Chondrocyte (in vitro differentiated cells): Measurements from ENCODE around the gene GABRB3. TPM values are rescaled to one million over a fixed set of nuclear protein-coding genes. Genes with fewer than 3 reads are reported as not detected.

Experiments used
- DNase-seq: peaks from one replicate; pipeline ENCODE4 v3.0.0; 2021; ENCODE audit warnings: mixed read lengths, low spot score
- H3K27ac Mint-ChIP-seq: one replicate; pipeline ENCODE4 v1.8.0; 2021; ENCODE audit warnings: mild to moderate bottlenecking, moderate library complexity, mixed read lengths; ENCODE audit not compliant: unreplicated experiment
- H3K27me3 Mint-ChIP-seq: 2 replicates; pipeline ENCODE4 v1.8.0; 2021; ENCODE audit warnings: low read depth, mixed read lengths
- H3K36me3 Mint-ChIP-seq: 2 replicates; pipeline ENCODE4 v1.8.0; 2021; ENCODE audit warnings: low read depth, mixed read lengths
- H3K4me1 Mint-ChIP-seq: 2 replicates; pipeline ENCODE4 v1.8.0; 2021; ENCODE audit warnings: low read depth, mild to moderate bottlenecking, mixed read lengths
- H3K4me3 Mint-ChIP-seq: one replicate; pipeline ENCODE4 v1.8.0; 2021; ENCODE audit warnings: mild to moderate bottlenecking, moderate library complexity, mixed read lengths; ENCODE audit not compliant: unreplicated experiment
- H3K9me3 Mint-ChIP-seq: 2 replicates; pipeline ENCODE4 v1.8.0; 2021; ENCODE audit warnings: low read depth, mixed read lengths
- total RNA-seq: library from RNA; stranded (reverse); gene quantifications from 3 replicates; pipeline ENCODE4 v1.2.1, GENCODE V29; 2021
- TF ChIP-seq, protein P1 (sequence below): fragments of 200-600 bp; sonication (generic); IDR thresholded peaks from 2 replicates; pipeline ENCODE4 v1.5.0; 2021; ENCODE audit warnings: antibody characterized with exemption, mild to moderate bottlenecking, moderate library complexity

Gene GABRB3
- total RNA-seq, 1 donor from 2014 or later: 1.6 TPM

DNA sequence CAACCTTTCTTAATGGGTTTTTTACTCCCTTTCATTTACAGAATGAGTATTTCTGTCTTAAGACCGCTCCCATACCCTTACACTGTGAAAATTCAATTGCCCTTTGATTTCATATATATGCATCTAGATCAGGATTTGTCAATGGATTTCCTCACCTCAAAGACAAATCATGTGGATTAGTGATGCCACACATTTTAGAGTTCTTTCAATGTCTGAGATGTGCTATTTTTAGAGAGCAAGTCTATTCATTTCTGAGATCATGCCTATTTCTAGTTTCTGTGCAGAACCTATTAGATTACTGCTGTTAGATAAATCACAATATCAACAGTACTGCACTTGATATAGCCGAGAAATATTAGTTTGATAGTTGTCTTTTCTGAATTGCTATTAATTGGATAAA lies 137.3 kb downstream of the GABRB3 start:
- Mint-ChIP-seq H3K36me3 (no peaks in the 10 kb centered on the region), H3K4me1 (no peaks in the 10 kb centered on the region), H3K4me3 (no peak overlapping the region), H3K9me3 (peaks cover 16% of the 10 kb centered on the region), H3K27me3 (peaks cover 15% of the 10 kb centered on the region), H3K27ac (no peak overlapping the region)
- DNase-seq: no peak
- TF ChIP-seq, protein P1, sequence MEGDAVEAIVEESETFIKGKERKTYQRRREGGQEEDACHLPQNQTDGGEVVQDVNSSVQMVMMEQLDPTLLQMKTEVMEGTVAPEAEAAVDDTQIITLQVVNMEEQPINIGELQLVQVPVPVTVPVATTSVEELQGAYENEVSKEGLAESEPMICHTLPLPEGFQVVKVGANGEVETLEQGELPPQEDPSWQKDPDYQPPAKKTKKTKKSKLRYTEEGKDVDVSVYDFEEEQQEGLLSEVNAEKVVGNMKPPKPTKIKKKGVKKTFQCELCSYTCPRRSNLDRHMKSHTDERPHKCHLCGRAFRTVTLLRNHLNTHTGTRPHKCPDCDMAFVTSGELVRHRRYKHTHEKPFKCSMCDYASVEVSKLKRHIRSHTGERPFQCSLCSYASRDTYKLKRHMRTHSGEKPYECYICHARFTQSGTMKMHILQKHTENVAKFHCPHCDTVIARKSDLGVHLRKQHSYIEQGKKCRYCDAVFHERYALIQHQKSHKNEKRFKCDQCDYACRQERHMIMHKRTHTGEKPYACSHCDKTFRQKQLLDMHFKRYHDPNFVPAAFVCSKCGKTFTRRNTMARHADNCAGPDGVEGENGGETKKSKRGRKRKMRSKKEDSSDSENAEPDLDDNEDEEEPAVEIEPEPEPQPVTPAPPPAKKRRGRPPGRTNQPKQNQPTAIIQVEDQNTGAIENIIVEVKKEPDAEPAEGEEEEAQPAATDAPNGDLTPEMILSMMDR: no peak

DNA sequence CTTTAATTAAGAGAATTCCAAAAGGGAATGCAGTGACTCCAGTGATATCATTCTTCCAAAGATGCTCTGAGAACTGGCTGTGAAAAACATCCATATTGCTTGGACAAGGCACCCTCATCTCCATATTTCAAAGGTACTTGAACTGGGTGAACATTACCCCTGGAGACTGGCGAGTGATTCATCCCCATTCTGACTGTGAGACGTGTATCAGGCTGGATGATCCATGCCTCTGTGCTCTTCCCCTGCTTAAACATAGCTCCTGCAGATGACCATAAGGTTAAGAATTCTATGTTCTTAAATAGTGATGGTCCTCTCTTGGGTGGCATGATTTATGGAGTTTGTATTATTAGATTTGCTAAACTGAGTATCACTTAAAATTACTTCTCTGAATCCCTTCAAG lies 137.8 kb downstream of the GABRB3 start:
- no peak for DNase-seq
- Mint-ChIP-seq H3K36me3 (no peaks in the 10 kb centered on the region), H3K4me3 (no peak overlapping the region), H3K9me3 (peaks cover 17% of the 10 kb centered on the region), H3K4me1 (no peaks in the 10 kb centered on the region), H3K27me3 (peaks cover 15% of the 10 kb centered on the region), H3K27ac (no peak overlapping the region)
- TF ChIP-seq, protein P1: no peak

DNA sequence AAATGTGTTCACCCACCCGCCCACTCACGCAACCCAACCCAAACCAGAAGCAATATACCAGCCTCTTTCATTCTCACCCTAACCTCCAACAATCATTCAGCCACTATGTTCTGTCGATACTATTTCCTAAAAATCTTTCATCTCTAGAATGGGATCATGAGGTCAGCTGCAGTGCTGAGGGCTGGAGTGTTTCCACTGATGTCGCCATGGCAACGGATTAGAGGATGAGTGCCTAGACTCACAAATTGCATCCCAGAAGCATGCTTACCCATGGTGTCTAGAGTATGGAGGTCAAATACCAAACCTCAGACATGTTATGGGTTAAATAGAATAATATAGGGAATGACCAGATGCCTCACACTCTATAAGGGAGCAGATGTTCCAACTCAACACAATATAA lies 138.5 kb downstream of the GABRB3 start:
- Mint-ChIP-seq H3K4me3 (no peak overlapping the region), H3K27ac (no peak overlapping the region), H3K4me1 (no peaks in the 10 kb centered on the region), H3K27me3 (peaks cover 15% of the 10 kb centered on the region), H3K9me3 (peaks cover 13% of the 10 kb centered on the region), H3K36me3 (no peaks in the 10 kb centered on the region)
- TF ChIP-seq, protein P1: no peak
- no peak for DNase-seq

DNA sequence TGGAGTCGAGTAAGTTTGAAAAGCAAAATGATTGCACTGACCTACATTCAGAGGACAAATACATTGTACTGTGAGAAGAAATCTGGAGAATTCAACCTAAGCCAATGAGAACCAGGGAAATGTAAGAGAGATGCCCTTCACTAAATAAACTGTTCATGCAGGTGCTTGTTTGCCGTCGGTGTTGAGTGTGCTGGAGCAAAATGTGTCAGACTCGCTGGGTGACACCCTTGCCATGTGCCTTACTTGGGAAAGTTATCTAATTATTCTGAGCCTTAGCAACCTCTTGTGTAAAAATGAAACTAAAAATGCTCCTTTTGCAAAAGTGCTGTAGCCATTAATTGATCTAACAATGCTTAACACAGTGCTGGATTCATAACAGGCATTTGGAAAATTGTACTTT lies 140.4 kb downstream of the GABRB3 start:
- H3K27ac Mint-ChIP-seq: no peak overlapping the region
- no peak overlapping the region for H3K4me3 Mint-ChIP-seq

DNA sequence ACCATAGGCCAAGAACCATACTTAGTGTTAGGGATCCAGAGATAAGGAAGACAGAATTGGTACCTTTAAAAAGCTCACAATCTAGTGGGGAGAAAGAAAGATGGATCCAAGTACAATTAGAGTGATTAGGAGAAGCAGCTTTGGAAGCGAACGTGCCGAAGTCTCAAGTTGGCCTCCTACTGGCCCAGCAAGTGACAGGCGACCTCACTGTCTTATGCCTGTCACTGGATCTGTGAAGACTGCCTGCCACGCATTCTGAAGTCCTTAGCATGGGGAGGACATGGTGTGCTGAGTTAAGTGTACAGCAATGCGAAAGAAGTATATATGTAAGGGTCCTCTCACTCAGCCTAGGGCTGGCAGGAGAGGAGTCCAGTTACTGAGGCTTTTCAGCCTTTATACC lies 141.0 kb downstream of the GABRB3 start:
- Mint-ChIP-seq H3K27ac (no peak overlapping the region), H3K4me3 (no peak overlapping the region), H3K36me3 (no peaks in the 10 kb centered on the region), H3K27me3 (peaks cover 11% of the 10 kb centered on the region), H3K9me3 (peaks cover 17% of the 10 kb centered on the region), H3K4me1 (peaks cover 3% of the 10 kb centered on the region)
- TF ChIP-seq, protein P1: no peak
- no peak for DNase-seq

More for the DNA sequence above, 140.4 kb downstream of the GABRB3 start:
- no peaks in the 10 kb centered on the region for H3K36me3 Mint-ChIP-seq
- DNase-seq: no peak
- TF ChIP-seq, protein P1: no peak
- H3K27me3 Mint-ChIP-seq: peaks cover 15% of the 10 kb centered on the region
- peaks cover 3% of the 10 kb centered on the region for H3K4me1 Mint-ChIP-seq
- H3K9me3 Mint-ChIP-seq: peaks cover 15% of the 10 kb centered on the region
